GM19193 (cell line): ENCODE data around the gene ILK.
A peak's percentile ranks its signal among the peaks of the same experiment; 100 is the strongest.

Experiments used
- POLR2A ChIP-seq: IDR thresholded peaks from 4 replicates; pipeline ENCODE4 v1.6.1; 2011; ENCODE audit not compliant: insufficient read depth, insufficient read length; ENCODE audit errors: extremely low read depth

Gene ILK

DNA sequence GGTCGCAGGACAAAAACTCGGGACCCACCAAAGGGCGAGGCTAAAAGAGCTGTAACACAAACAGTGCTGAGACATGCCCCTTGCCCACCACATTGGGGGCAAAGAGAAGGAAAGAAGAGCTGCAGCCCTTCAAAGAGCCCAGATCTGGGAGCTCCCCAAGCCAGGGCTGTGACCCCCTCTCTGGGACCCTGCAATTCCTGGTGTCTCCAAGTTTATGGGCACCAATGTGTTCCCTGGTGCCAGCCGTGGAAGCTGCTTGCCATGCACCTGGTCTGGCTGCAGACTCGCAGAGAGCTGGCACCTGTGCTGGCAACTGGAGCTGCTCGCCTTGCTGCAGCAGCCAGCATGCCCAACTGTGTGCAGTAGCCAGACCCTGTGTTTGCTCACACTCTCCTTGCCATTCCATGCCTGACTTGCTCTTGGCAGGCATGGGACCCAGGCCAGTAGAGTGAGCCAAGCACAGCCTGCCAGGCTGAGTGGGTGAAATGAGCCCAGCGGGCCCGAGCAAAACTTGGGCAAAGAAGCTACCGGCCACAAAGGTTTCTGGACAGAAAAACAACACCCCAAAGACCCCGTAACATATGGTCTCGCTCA, 16.1 kb upstream of the ILK start:
- TF ChIP-seq POLR2A: no peak

DNA sequence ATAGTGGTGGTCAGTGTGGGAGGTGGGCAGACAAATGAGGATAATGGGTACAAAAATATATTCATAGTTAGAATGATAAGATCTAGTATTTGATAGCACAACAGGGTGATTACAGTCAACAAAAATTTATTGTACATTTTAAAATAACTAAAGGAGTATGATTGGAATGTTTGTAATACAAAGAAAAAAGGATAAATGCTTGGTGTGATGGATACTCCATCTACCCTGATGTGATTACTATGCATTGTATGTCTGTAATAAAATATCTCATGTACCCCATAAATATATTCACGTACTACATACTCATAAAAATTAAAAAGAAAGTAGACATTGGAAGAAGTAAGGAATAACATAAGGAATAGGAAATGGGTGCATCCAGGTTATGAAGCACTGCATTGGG, 15.6 kb upstream of the ILK start:
- no peak for TF ChIP-seq POLR2A

DNA sequence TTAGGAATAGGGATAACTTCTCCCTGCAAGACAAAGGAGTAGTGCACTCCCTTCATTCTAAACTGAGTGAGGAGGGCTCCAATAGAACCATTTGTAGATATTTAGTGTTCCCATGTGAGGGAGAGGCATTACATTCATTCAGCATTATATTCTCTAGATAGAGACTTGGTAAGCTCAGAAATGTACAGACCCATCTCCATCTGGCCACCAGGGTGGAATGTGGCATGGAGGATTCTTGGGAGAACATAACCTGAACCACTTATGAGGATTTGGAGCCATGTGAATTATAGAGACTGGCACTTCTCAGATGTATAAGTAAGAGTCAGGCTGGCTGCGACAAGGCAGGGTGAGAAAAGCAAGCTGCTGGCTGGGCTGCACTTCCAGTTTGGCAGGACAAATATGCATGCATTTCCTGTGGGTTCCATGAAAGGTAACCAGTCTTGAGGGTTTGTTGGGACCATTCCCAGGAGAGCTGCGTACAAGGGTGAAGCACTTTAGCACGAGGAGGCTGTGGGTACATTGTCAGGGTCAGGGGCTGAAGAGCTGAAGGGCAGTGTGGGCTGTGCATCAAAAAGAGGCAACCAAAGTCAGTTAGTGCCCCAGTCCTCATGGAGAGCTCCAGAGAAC, 9.3 kb upstream of the ILK start:
- TF ChIP-seq POLR2A: no peak

DNA sequence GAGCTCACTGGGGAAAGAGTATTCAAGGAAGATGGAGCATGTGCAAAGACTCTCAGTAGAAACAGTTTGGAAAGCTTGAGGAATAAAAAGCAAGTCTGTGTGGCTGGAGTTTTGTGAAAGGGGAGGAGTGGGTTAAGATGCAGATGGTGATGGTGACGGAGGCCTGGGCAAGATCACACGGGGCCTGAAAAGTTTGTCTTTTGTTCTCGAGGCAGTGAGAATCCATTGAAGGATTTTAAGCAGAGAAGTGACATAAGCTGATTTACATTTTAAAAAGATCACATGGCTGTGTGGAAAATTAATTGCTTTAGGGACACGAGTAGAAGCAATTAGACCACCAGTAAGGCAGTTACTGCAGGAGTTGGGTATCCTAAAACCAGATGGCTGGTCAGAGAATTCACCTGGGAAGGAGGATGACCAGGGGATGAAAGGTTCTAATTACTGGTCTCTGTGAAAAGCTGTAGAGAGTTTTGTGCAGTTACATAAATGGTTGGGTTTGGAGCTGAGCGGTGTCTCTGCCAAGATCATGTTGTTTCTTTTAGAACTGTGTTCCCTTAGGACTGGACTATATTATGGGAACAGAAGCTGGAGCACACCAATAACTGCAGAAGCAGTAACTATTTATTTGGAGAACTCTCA, 7.2 kb upstream of the ILK start:
- no peak for TF ChIP-seq POLR2A

DNA sequence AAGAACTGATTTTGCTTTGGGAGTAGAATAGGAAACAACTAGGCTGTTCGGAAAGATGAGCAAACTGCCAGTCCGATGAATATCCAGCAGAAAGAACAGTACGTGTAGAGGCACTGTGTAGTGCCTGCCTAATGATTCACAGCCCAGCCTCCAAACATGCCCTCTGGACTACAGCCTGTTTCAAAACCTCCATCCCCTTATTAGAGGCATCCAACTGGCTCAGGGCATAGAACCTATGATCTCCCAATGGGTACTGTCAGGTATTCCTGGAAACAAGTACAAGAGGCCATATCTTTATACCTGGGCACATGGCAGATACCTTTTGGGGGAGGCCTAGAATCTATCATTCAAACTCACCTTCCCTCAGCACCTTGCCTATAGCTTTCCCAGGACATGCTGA, 5.0 kb upstream of the ILK start:
- TF ChIP-seq POLR2A: no peak

DNA sequence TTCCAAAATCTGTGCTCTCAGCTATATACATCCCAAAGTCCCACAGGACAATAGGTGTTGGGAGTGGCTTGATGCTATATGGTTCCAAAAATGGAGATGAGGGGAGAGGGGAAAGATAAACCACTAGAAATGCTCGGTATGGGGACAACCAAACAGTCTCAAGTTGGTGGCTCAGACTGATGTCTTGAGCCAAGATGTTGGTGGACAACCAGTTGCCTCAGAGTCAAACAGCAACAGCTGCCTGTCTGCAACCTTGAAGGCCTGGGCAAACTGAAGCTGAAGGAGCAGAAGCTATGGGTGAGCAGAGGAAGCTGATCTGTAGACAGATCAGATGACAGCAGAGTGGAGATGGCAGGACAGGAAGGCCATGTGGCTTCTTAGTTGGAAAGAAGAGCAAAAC, 4.1 kb upstream of the ILK start:
- TF ChIP-seq POLR2A: no peak

DNA sequence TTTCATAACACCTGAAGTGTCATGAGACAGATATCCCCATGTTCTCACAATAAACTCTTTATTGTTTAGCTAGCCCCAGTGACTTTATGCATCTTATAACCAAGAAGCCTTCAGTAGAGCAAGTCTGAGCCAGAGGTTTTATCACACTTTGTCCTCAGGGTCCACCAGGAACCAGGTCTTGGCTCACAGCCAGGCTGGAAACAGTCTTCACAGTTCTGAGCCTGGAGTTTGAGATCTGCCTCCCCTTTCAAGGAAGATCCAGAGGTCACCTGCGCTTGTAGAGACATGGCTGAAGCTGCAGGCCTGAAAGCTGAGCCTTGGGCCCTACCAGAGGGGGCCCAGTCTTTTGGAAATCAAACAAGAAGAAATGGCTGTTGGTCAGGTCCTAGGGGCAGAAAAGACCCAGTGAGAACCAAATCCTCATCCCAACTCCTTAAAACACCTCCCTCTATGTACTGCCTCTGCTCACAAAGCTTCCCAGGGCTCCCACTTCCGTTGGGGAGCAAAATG, 3.6 kb upstream of the ILK start:
- TF ChIP-seq POLR2A: no peak

DNA sequence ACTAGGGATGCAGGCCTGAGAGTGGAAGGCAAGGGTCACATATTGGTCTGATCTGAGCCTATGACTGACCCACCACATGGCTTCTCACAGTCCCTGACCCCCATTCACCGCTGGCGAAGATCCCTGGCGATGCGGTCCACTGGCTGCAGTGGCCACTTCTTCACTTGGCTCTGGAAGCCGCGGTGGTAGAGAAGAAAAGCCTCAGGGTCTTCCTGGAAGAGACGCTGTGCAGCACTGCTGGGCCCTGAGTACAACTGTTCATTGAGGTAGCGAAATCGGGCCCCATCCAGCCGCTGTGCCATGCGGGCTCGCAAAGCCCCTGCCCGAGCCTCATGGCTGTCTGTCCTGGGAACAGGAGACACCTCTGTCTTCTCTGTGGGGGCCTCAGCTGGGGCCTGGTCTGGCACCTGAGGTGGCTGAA, 2.5 kb upstream of the ILK start:
- no peak for TF ChIP-seq POLR2A

DNA sequence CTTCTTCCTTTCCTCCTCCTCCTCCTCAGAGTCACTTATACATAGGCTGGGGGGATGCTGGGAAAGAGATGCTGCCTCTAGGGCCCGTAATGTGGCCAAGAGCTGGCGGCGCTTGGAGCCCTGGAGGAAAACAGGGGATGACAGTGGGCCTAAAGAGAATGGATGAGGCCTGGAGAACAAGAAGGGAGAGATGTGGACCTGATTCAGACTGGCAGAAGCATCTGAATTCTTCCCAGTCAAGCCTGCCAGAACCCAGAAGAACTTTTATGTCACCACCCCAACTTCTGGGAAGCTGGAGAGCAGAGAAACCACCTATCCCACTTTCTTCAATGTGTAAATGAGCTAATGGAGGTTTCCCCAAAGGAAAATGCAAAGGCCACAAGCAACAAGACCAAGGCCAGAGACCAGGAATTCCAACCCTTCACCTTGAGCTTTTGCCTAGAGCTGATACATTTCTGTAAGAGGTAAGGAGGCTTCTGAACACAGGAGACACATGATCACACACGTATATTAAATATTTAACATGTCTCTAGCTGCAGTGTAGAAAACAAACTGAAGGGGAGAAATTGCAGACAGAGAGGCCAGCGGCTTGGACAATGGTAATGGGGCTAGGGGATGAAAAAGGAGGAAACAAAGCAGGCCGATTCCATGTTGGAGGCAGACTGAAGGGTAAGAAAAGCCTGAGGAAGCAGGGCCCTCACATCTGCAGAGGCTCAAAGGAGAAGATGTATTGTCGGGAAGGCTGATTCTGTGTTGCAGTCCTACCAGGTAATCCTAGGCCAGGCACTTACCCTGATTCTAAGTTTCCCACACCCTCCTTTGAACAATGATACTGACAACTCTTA, 1.3 kb upstream of the ILK start:
- no peak for TF ChIP-seq POLR2A

DNA sequence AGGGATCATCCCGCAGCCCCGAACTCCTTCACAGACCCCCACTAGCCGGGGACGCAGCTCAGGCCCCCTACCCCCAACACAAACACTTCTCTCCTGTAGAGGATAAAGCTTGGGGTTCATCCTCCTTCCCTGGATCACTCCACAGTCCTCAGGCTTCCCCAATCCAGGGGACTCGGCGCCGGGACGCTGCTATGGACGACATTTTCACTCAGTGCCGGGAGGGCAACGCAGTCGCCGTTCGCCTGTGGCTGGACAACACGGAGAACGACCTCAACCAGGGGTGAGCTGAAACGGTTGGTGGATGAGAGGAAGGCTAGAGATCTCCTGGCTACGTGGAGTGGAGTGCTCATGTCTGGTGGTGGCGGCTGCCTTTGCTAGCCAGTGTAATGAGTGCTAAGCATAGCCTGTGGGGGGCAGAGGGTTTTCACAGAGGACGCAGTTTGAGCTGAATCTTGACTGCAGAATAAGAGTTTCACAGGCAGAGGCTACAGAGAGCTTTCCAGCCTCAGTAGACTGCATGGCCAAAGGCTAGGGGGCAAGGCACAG, 580 bp downstream of the ILK start:
- TF ChIP-seq POLR2A: no peak

DNA sequence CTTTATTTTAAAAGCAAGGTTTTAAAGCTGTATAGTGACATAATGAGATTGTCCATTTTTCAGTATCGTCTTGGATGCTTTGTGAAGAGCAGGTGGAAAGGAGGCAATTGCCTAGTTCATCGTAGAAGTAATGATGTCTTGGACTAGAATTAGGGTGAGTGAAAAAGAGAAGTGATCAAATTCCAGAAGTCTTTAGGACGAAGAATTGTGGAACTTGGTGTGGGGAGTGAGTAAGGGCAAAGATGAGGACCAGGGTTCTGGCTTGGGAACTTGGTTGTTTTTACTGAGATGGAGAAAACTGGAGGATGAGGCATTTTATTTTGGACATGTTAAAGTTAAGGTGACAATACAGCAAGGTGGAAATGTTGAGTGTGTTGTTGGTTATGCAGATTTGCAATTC, 1.2 kb downstream of the ILK start:
- no peak for TF ChIP-seq POLR2A

DNA sequence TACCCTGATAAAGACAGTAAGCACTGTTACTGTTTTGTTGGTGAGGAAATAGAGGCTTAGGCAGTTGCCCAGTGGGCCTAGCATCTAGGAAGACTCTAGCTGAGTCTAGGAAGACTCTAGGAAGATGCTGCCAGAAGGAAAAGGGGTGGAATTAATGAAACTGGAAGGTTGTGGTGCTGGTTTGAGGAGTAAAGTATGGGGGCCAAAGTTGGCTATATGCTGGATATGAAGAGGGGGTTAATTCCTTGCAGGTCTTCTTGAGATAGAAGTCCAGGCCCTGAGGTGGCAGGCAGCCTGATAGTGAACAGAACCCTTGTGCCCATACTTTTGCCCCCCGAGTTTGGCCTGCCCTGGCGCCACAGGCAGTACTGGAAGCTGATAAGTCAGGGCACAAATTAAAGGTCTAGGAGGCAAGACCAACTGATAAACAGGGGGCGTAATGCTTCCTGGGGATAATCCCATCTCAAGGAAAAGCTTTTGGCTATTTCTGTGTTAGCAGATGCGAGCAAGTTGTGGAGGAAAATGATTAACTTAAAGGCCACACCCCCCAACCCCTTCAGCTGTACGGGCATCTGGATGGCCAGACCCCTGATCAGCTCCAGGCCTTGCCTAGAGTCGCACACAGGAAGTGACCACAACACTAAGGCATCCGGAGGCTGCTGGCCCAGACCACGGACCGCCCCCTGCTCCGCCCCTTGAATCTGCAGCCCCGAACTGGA, 3.1 kb downstream of the ILK start:
- peak; percentile 46 for TF ChIP-seq POLR2A

DNA sequence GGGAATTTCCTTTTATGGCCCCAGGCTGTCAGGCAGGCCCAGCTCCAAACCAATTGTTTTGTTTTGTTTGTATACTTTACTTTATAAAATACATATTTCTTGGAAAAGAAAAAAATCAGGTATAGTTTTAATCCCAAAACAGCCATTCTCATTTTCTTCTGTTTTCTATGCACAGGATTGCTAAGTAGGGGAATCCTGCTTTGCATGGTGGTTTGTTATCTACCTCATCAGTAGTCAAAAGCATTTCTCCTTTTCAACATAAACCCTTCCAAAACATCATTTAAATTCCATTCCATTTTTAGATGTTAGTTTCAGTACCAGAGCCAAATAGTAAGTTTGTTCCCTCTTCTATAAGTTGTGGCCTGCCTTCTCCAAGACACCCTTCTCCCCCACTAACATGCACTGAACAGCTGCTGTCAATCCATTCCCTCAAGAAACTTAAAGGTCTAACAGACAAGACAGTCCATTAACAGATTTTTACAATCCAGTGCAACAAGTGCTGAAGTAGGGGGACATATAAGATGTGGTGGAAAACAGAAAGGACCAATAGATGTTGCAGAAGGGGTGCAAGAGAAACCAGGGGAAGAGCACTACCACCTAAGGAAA, 3.7 kb downstream of the ILK start:
- no peak for TF ChIP-seq POLR2A

DNA sequence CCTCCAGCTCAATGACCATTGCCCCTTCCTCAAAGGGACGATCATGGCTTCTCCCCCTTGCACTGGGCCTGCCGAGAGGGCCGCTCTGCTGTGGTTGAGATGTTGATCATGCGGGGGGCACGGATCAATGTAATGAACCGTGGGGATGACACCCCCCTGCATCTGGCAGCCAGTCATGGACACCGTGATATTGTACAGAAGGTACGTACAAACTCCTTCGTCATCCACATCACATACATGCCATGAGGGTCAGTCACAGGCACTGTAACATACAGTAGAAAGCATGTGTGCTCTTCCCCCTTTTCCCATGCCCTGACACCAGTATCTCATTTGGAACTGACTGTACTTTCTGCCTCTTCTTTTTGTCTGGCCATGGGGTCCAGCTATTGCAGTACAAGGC, 4.4 kb downstream of the ILK start:
- no peak for TF ChIP-seq POLR2A

DNA sequence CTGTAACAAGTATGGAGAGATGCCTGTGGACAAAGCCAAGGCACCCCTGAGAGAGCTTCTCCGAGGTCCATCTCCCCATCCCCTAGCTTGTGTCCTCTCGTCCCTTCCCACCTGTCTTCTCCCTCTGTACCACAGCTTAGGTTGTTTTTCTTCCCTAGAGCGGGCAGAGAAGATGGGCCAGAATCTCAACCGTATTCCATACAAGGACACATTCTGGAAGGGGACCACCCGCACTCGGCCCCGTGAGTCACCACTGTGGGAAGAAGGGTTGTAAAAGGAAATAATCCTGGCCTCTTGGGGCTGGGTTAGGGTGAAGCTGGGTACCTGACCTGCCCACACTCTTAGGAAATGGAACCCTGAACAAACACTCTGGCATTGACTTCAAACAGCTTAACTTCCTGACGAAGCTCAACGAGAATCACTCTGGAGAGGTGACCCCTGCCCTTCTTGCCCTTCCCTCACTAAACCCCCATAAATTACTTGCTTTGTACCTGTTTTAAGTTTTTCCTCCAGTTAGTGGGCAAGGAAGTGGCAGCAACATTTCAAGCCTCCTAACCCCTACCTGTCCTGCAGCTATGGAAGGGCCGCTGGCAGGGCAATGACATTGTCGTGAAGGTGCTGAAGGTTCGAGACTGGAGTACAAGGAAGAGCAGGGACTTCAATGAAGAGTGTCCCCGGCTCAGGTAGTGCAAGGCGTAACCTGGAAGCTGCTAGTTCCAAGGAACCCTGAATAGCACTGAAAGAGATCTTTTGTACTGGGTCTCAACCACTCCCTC, 5.3 kb downstream of the ILK start:
- TF ChIP-seq POLR2A: no peak
